Testis (tissue), 2 donors: Measurements from ENCODE around the gene CAMTA1.

Experiments used
- POLR2A ChIP-seq: fragments of 450-650 bp; IDR thresholded peaks from one replicate; pipeline ENCODE4 v1.6.1; 2017; ENCODE audit warnings: antibody characterized with exemption, mild to moderate bottlenecking, moderate library complexity
- TF ChIP-seq, protein P1 (sequence below), 3 experiments: fragments of 450-650 bp in 2 of 3; fragments of 200-600 bp in 1 of 3; sonication (generic) in 1 of 3; IDR thresholded peaks; one replicate each; pipeline ENCODE4 v1.5.1; 2016 to 2019; ENCODE audit warnings: antibody characterized with exemption in 3 of 3, mild to moderate bottlenecking in 2 of 3, moderate library complexity in 1 of 3

GRCh38 chr1:6872573-6873261 is 87.5 kb downstream of the CAMTA1 start:
- TF ChIP-seq, protein P1, sequence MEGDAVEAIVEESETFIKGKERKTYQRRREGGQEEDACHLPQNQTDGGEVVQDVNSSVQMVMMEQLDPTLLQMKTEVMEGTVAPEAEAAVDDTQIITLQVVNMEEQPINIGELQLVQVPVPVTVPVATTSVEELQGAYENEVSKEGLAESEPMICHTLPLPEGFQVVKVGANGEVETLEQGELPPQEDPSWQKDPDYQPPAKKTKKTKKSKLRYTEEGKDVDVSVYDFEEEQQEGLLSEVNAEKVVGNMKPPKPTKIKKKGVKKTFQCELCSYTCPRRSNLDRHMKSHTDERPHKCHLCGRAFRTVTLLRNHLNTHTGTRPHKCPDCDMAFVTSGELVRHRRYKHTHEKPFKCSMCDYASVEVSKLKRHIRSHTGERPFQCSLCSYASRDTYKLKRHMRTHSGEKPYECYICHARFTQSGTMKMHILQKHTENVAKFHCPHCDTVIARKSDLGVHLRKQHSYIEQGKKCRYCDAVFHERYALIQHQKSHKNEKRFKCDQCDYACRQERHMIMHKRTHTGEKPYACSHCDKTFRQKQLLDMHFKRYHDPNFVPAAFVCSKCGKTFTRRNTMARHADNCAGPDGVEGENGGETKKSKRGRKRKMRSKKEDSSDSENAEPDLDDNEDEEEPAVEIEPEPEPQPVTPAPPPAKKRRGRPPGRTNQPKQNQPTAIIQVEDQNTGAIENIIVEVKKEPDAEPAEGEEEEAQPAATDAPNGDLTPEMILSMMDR (IDR thresholded peaks at IDR 0.05), result no peak
- TF ChIP-seq POLR2A, result no peak
